Activated CD8-positive, alpha-beta memory T cell treated with anti-CD3 and anti-CD28 coated beads, Interleukin-2, amount 50 U/mL, for 24 hours (primary cell): ENCODE measurements around the gene AP2A2.

ENCODE experiments used
- DNase-seq: peaks from one replicate; pipeline ENCODE4 v3.0.0-alpha.2; 2020; ENCODE audit errors: extremely low read depth

The AP2A2 gene

DNA sequence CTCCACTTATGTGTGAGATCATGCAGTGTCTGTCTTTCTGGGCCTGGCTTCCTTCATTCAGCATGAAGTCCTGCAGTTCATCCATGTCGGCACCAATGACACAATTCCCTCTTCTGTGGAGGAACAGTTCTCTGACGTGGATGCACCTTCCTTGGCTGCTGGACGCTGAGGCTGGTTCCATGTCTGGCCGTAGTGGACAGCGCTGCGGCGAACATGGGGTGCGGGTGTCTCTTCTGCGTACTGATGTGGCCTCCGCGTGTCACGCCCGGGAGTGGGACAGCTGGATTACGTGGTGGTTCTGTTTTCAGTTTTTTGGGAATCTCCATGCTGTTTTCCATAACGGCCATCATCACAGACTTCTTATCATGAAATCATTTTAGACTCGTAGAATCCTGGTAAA is 132.1 kb downstream of the AP2A2 start:
- DNase-seq: no peak

- no peak for DNase-seq
Measured at GRCh38 chr11:1059759-1060158, 134.1 kb downstream of the AP2A2 start.

- no peak for DNase-seq
Measured at GRCh38 chr11:1060410-1060809, 134.7 kb downstream of the AP2A2 start.

DNA sequence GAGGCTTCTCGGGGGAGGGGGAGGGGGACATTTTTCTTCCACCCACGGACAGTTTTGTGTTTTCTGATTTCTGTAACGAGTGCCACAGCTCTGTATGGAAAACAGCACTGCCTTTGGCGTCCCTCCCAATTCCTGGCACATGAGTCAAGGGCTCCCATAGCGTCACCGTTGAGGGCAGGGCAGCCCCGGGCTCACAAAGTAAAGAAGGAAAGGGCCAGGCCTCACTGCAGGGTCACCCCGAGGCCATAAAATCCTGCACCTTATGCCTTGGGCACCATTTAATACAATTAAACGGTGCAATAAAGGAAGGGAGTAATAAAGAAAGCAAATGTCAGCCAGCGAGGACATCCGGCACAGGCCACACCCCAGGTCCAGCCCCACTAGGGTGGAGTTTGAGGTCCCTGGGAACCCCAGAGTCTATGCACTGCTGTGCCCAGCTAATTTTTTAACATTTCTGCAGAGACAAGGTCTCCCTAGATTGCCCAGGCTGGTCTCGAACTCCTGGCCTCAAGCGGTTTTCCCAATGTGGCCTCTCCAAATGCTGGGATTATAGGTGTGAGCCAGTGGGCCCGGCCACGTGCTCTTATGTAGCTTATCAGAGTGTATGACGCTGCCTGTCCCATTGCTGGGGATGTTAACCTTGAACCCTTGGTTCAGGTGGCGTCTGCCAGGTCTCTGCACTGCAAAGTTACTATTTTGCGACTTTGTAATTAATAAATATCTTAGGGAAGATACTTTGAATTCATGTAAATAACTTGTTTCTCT is 135.4 kb downstream of the AP2A2 start:
- no peak for DNase-seq
